ENCODE measurements around the gene DYNC1H1.

- TF ChIP-seq CTCF (conservative IDR thresholded peaks at IDR 0.05; ENCODE audit: low read length) (no peak), EZH2phosphoT487 (IDR thresholded peaks at IDR 0.05; ENCODE audit: borderline replicate concordance, low read depth, low read length) (no peak)
Measured at GRCh38 chr14:101929096-101929495, 35.3 kb upstream of the DYNC1H1 start.

All from OCI-LY7 (cell line).